AG09309 (cell line): Measurements from ENCODE around the gene SUN2.

Experiments used
- DNase-seq: peaks from one replicate; pipeline ENCODE4 v3.0.0-alpha.2; 2010; ENCODE audit warnings: low read depth
- H3K4me3 ChIP-seq: 2 replicates; pipeline ENCODE4 v1.5.1; 2011; ENCODE audit warnings: mild to moderate bottlenecking, low read depth, low read length, moderate library complexity; ENCODE audit not compliant: control insufficient read depth
- TF ChIP-seq, protein P1 (sequence below): IDR thresholded peaks from 2 replicates; pipeline ENCODE4 v1.5.1; 2011; ENCODE audit warnings: mild to moderate bottlenecking, low read depth, low read length, inconsistent platforms; ENCODE audit not compliant: insufficient read depth, control insufficient read depth; ENCODE audit errors: missing control alignments

The SUN2 gene

DNA sequence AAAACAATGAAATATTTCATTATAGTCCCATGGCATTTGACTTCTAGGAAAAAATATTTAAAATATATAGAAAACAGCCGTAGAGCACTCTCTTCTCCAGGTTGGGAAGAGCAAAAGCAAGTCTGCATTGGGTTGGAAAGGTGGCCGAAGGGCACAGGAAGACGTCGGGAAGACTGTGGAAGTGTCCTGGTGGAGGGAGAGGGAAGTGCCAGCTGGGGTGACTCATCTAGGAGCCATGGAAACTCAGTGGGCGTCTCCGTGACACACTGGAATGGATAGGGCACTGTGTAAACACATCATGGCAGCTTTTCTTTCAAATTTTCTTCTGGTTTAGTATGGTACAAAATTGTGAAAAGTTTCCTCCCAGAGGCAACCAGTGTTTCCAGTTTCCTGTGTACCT, 37.4 kb downstream of the SUN2 start:
- TF ChIP-seq, protein P1, sequence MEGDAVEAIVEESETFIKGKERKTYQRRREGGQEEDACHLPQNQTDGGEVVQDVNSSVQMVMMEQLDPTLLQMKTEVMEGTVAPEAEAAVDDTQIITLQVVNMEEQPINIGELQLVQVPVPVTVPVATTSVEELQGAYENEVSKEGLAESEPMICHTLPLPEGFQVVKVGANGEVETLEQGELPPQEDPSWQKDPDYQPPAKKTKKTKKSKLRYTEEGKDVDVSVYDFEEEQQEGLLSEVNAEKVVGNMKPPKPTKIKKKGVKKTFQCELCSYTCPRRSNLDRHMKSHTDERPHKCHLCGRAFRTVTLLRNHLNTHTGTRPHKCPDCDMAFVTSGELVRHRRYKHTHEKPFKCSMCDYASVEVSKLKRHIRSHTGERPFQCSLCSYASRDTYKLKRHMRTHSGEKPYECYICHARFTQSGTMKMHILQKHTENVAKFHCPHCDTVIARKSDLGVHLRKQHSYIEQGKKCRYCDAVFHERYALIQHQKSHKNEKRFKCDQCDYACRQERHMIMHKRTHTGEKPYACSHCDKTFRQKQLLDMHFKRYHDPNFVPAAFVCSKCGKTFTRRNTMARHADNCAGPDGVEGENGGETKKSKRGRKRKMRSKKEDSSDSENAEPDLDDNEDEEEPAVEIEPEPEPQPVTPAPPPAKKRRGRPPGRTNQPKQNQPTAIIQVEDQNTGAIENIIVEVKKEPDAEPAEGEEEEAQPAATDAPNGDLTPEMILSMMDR, result peak; percentile 71
- no peak for DNase-seq
- no peak overlapping the region for H3K4me3 ChIP-seq

DNA sequence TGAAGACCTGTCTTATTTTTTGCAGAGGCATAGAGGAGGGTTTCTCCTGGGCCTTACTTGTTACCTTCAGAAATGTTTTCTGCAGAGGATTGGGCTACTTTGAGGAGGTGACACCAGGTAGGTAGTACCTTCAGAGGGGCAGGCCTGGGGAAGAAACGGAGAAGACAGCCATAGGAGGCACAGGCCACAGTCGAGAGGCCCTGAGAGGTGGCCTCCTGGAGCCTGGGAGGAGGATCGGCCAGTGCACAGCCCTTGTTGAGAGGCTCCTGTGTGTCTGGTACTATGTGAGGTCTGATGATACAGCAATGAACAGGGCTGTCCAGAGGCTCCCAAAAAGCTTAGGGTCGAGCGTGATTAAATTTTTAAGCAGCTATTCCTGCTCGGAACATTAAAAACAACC, 38.6 kb downstream of the SUN2 start:
- H3K4me3 ChIP-seq, result no peak overlapping the region
- TF ChIP-seq, protein P1, result no peak
- DNase-seq, result no peak

DNA sequence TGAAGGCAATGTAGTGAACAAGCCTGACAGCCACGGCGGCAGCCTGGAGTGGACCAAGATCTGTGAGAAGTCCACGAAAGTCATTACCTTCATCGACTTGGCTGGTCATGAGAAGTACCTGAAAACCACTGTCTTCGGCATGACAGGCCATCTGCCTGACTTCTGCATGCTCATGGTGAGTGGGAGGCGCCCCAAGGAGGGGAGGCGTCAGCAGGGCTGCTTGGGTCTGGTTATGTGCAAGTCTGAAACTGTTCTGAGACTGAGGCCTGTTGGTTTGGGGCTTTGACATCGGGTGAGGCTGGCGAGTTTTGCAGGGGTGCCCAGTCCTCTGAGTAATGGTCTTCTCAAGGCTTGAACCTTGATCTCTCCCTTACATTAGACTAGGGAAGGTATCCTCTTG, 39.0 kb downstream of the SUN2 start:
- DNase-seq, result no peak
- no peak overlapping the region for H3K4me3 ChIP-seq
- TF ChIP-seq, protein P1, result no peak

DNA sequence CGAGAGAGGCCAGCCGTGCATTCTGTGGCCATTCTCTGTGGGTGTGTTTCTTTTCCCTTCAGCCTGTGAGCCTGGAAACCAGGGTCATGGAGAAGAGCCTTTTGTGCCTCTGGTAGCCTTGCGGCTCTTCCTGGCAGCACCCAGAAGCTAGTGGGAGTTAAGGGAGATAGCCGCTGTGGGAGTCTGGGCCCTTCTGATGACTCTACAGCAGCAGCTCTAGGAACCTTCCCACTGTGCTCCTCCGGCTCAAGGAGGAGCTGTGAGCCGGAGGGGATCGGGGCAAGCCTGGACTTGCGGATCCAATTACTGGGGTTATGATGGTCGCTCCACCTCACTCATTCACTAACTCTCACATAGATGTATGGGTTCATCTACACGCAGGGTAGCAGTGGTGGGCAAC, 39.5 kb downstream of the SUN2 start:
- no peak for DNase-seq
- H3K4me3 ChIP-seq, result no peak overlapping the region
- TF ChIP-seq, protein P1, result no peak

DNA sequence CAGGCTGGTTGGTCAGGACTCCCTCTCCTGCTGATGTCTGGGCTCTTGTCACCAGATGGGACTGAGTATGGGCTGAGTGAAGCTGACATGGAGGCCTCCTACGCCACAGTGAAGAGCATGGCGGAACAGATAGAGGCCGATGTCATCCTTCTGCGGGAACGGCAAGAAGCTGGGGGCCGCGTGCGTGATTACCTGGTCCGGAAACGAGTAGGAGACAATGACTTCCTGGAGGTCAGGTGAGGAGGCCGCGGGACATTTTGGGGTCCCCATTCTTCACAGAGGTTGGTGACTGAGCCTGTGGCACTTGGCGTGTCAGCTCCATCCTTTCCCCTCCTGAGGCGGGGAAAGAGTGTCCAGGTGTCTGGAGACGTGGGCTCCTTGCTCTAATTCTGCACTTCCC, 39.9 kb downstream of the SUN2 start:
- TF ChIP-seq, protein P1, result no peak
- no peak for DNase-seq
- no peak overlapping the region for H3K4me3 ChIP-seq

DNA sequence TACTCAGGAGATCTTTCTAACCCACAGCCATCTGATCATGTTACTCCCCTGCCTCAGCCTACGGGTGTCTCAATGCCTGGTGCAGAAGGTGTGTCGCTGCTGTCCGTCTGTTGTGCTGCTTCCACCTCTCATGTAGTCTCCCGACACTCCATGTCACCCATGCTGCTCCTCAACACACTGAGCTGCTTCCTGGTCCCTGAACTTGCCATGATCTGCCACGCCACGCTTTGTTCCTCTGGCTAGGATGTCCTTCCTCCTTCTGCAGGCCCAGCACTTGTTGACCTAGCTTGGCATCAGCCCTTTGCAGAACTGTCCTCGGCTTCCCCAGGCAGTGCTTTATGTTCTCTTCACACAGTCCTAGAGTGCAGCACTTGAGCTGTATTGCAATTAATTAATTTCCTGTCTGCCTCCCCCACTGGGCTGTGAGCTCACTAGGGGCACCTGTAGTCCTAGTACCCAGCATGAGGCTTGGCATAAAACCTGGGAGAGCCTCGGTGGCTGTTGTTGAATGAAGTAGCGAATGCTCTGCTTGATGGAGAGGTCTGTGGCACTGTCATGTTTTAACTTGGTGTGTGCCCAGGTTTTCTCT, 40.5 kb downstream of the SUN2 start:
- no peak for DNase-seq

More for the DNA sequence above, 40.5 kb downstream of the SUN2 start:
- no peak overlapping the region for H3K4me3 ChIP-seq
- TF ChIP-seq, protein P1, result no peak
